ENCODE measurements around the gene PTGDR2.

Gene PTGDR2

DNA sequence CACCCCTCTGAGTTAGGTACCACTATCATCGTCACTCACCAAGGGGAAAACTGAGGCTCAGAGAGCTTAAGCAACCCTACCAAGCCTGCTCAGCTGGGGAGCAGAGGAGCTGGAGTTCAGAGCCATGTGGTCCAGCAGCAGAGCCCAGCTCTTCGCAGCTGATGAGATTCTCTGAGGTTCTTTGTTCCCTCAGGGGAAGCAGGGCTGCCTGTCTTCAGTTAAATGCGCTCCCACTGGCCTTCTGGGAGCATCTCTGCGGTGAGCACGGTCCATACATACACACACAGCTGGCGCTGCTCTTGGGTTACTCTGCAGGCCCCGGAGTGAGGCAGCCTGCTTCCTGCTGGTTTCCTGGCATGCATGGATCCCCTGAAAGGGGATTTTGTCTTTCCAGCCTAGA is 5.2 kb upstream of the PTGDR2 start:
- DNase-seq (ENCODE audit: low read depth in 1 of 2, low spot score in 1 of 2) = no peak
- TF ChIP-seq JUND (IDR thresholded peaks at IDR 0.05; ENCODE audit: low read depth) = no peak
- in situ Hi-C loops (cut with HindIII; ENCODE audit: low pct_unique_long_range_greater_than_20kb, low sequenced_read_pairs) = no loop called here

DNA sequence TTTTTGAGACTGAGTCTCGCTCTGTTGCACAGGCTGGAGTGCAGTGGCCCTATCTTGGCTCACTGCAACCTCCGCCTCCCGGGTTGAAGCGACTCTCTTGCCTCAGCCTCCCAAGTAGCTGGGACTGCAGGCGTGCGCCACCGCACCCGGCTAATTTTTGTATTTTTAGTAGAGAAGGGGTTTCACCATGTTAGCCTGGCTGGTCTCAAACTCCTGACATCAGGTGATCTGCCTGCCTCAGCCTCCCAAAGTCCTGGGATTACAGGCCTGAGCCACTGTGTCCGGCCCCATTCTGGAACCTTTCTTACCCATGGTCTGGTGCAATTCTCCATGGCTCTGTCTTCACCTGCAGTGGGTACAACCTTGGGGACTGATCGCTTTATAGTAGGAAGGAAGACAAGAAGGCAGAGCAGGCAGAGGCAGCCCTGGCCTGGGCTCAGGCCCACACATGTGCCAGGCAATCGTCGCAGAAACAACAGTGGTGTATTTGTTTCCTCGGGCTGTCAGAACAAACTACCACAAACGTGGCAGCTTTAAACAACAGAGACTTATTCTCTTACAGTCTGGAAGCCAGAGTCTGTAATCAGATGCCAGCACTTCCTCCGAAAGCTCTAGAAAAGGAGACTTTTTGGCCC is 4.0 kb upstream of the PTGDR2 start:
- in situ Hi-C loops (cut with HindIII; ENCODE audit: low pct_unique_long_range_greater_than_20kb, low sequenced_read_pairs) = no loop called here
- DNase-seq (ENCODE audit: low read depth in 1 of 2, low spot score in 1 of 2) = no peak
- no peak for TF ChIP-seq JUND (IDR thresholded peaks at IDR 0.05; ENCODE audit: low read depth)

DNA sequence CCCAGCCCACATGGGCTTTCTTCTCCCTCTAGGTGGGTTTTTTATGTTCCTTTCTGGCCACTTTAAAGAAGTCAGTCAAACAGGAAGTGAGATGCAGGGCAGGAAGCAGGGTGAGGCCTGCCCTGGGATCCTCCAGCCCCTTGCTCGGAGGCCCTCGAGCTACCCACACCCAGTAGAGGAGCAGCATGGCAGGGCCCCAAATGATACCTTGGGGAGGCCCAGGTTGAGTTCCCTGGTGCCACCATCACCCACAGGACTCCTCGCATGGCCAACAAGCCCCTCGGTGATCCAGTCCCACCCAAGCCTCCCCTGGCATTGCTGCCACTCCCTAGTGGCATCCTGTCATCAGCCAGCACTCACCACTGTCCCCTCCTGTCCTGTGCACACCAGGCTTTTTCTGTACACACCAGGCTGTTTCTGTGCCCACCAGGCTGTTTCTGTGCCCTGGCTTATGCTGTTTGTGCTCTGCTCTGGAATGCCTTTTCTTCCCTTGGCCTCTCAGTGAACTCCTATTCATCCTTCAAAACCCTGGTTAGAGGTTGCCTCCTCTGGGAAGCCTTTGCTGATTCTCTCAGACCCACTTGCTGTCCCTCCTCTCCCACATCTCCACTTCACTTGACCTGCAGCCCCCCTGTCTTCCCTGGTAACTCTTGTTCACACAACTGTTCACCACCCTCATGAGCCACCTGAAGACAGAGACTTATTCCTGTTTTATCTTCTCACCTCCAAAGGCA is 3.1 kb upstream of the PTGDR2 start:
- in situ Hi-C loops (cut with HindIII; ENCODE audit: low pct_unique_long_range_greater_than_20kb, low sequenced_read_pairs) = no loop called here
- no peak for TF ChIP-seq JUND (IDR thresholded peaks at IDR 0.05; ENCODE audit: low read depth)
- no peak for DNase-seq (ENCODE audit: low read depth in 1 of 2, low spot score in 1 of 2)

DNA sequence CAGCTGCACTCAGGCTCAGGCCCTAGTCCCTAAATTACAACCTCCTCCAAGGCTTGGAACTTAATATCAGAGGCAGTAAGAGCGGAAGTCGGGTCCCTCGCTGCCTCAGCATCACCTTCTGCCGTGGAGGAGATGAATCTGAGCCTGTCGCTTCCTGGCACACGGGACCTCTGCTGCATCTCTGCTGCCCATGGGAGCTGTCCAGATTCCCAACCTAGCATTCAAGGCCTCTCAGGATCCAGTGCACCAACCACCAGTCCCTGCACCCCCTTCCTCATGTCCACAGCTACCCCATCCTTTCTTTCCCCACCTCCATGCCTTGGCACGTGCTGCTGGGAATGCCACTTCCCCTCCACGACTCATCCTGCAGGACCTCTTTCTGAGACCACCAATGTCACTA is 2.5 kb upstream of the PTGDR2 start:
- in situ Hi-C loops (cut with HindIII; ENCODE audit: low pct_unique_long_range_greater_than_20kb, low sequenced_read_pairs) = no loop called here
- TF ChIP-seq JUND (IDR thresholded peaks at IDR 0.05; ENCODE audit: low read depth) = no peak
- DNase-seq (ENCODE audit: low read depth in 1 of 2, low spot score in 1 of 2) = no peak

DNA sequence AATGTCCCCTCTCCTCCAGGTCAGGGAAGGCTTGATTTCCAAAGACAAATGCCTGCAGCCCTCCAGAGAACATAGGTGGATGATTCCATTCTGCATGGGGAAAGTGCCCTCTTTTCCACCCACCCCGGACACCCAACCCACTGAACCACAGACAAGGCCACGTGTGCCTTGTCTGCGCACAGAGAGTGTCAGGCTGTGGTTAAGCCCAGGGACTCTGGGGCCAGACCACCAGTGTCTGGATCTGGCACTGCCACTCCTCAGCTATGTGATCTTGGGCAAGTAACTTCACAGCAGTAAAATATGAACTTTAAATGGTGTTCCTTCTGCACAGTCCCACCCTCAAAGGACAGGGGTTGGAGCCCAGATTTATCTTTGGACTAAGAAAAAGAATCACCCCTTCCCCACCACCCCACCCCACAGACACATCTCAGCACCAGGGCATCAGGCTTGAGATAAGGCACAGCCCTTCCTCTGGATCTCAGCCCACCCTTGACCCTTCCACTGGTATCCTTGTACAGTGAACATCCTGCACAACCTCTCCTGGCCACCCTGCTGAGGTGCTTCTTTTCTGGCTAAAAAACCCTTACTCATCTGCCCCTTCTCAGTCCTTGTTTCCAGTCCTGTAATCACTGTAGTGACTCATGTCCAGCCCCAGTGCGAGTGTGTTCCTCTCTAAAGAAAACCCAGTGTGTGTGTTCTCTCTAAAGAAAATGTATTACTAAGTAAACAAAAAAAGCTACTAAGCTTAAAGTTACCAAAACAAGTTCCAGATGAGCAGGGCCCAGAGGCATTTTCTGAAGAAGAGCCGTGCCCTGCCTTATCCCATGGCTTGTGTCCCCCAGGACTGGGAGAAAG is 1.9 kb upstream of the PTGDR2 start:
- in situ Hi-C loops (cut with HindIII; ENCODE audit: low pct_unique_long_range_greater_than_20kb, low sequenced_read_pairs) = no loop called here
- DNase-seq (ENCODE audit: low read depth in 1 of 2, low spot score in 1 of 2) = no peak
- no peak for TF ChIP-seq JUND (IDR thresholded peaks at IDR 0.05; ENCODE audit: low read depth)

DNA sequence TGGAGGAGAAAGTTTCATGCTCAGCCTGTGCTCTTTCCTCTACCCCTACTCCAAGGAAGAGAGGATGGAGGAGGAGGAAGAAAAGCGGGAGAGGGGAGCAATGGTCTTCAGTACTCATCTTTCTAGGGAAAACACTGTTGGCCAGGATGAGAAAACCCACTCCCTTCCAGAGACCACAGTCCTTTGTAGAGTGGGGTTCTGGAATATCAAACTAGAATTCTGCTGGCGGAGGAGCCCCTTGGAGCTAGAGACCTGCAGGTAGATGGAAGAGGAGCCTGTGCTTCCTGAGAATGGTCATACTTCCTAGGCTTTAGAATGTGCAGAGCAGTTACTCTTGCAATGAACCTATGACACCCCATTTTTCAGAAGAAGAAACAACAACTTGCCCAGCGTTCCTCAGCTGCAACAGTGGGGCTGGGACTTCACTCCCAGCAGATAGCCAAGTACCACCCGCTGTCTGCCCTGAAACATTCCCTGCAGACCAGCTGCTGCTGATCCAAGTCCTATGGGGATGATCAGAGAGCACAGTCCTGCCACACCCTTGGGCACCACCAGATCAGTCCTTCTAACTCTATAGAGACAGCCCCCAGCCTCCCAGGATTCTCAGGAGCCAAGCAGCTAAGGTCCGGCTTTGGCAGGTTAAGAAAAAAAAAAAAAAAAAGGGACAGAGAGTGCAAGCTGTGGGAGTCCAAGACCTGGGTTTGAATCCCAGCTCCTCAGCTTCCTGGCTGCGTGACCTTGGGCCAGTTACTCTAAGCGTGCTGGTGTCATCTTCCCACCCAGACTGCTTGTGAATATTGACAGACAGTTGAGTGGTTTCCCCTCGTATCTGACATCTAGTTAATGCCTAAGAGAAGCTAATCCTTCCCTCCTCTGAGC is 664 bp downstream of the PTGDR2 start:
- no peak for DNase-seq (ENCODE audit: low read depth in 1 of 2, low spot score in 1 of 2)
- in situ Hi-C loops (cut with HindIII; ENCODE audit: low pct_unique_long_range_greater_than_20kb, low sequenced_read_pairs) = no loop called here
- TF ChIP-seq JUND (IDR thresholded peaks at IDR 0.05; ENCODE audit: low read depth) = no peak

DNA sequence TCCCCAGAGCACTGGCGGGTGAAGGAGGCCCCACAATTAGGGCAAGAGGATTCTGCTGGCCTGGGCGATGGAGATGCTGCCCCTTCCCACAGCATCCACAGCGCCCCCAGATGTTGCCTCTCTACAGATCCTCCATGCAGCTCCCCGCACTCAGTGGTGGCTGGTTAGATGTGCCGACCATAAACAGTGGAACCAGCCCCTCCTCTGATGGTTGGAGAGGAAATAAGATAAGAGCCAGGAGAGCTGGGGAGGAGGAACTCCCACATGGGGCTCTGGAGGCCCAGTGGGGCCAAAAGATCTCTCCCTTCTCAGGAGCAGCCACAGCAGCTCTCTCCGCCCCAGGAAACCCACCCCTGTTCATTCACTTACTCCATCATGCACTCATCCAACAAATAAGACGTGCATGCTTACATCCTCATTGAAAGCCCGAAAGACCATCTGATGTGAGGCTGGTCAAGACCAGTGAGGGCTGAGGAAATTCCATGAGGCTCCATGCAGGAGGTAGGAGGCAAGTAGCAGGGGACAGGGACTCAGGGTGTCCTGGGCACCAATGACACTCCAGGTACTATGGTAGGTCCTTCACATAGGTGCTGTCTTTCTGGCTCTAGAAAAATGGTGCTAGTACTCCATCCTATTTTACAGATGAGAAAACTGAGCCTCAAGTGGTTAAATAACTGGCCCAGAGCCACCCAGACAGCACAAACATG is 1.5 kb downstream of the PTGDR2 start:
- in situ Hi-C loops (cut with HindIII; ENCODE audit: low pct_unique_long_range_greater_than_20kb, low sequenced_read_pairs) = no loop called here
- DNase-seq (ENCODE audit: low read depth in 1 of 2, low spot score in 1 of 2) = no peak
- no peak for TF ChIP-seq JUND (IDR thresholded peaks at IDR 0.05; ENCODE audit: low read depth)

DNA sequence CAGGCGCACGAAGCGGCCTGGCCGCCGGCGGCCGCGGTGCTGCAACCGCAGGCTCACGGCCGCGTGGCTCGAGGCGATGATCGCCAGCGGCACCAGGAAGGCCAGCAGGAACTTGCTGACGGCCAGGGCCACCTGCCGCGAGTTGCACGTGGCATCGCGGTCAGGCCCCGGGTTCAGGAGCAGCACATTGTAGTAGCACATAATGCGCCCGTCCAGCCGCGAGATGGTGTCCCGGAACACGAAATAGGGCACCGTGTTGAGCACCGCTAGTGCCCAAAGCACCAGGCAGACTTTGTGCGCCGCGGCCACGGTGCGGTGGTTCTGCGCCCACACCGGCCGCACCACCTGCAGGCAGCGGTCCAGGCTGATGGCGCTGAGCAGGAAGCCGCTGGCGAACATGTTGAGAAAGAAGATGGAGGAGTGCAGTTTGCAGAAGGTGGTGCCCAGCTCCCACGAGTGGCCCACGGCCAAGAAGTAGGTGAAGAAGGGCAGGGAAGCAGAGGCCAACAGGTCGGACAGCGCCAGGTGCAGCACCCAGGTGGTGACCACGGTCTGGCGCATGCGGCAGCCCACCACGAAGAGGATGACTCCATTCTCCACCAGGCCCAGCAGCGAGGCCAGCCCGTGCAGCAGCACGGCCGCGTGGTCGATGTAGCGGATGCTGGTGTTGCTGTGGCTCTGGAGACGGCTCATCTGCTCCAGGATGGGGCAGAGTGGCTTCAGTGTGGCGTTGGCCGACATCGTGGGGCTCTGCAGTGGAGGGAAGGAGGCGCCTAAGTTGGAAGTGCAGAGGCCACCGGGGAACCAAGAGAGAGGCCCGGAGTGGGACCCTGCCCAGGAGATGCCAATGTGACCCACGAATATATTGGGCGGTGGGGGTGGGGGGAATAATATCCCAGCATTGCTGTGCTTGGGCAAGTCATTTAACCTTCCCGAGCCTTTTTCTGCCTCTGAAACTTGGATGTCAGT is 2.5 kb downstream of the PTGDR2 start:
- in situ Hi-C loops (cut with HindIII; ENCODE audit: low pct_unique_long_range_greater_than_20kb, low sequenced_read_pairs) = no loop called here
- DNase-seq (ENCODE audit: low read depth in 1 of 2, low spot score in 1 of 2) = no peak
- no peak for TF ChIP-seq JUND (IDR thresholded peaks at IDR 0.05; ENCODE audit: low read depth)

DNA sequence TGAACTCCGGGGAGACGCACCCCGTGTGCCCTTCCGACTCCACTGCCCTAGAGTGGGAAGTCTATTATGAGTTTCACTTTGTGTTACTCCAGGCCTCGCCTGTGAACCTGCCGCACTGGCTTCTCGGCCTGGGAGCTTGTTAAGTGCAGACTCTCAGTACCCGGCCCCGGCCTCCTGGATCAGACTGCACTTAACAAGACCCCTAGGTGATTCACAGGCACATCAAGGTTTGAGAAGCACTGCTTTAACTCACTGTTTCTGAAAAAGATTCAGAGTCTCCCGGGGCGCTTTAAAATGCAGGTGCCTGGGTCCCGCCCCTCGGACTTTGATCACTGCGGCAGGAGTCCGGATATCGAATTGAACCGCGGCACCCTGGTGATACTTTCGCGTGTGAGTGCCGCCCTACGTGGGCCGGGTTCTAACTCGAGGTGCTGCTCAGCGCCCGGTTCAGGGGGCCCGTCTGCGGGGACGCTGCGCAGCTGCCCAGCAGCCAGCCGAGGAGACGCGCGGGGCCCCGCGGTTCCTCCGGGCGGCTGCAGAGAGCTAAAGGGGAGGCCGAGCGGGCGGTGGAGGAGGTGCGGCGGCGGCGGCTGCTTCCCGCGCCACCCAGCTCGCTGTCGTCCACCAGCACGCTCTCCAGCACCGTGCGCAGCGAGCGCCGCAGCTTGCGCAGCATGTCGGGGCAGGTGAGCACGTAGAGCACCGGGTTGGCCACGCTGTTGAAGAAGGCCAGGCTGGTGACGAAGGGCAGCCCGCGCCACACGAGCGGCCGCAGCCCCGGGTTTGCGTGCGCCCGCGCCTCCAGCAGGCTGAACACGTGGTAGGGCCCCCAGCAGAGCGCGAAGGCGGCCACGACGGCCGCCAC is 3.4 kb downstream of the PTGDR2 start:
- no peak for TF ChIP-seq JUND (IDR thresholded peaks at IDR 0.05; ENCODE audit: low read depth)
- in situ Hi-C loops (cut with HindIII; ENCODE audit: low pct_unique_long_range_greater_than_20kb, low sequenced_read_pairs) = no loop called here
- no peak for DNase-seq (ENCODE audit: low read depth in 1 of 2, low spot score in 1 of 2)
